ENCODE results near the gene MED25.

MED25 gene

DNA sequence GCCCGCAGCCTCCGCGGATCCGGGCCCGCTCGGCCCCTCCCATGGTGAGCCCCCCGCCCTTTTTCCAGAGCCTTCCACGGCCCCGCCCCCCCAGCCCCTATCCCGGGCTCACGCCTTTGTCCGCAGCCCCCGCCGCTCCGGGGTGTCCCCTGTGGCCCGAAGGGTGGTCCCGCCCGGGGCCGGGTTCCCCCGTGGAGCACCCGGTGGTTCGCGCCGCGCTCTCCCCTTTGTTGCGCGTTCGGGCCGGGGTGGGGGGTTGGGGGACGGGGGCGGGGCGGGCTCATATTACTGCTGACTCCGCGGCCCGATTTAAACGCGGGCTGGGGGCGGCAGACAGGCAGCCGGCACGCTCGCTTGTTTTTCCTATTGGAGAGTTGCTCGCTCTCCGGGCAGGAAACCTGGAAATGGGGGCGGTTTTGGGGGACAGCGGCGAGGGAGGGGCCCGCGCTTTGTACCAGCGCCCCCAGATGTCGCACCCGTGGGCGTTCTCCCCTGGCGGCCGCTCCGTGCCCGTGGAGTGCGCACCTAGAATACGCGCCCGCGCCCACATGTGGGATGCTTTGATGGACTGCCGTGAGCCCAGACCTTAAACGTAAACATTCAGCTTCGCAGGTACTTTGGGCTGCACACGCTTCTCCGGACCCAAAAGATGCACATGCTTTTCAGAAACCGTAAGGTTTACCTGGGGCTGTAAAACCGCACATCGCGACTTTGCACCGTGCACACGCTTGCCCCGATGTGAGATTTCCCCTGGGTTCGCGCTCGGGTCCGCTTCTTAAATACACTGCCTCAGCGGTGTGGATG, 33.6 kb downstream of the MED25 start:
- Histone ChIP-seq H3K4me3 (IDR thresholded peaks at IDR 0.05; ENCODE audit: insufficient read depth, low read depth, low read length) (no peak overlapping the region), H3K79me2 (ENCODE audit: insufficient read depth, low read depth) (peaks cover 35% of the 10 kb centered on the region)

GRCh38 chr19:49852631-49853126, 34.6 kb downstream of the MED25 start:
- H4K20me1 ChIP-seq (ENCODE audit: insufficient read depth), result no peaks in the 10 kb centered on the region
- peaks cover 35% of the 10 kb centered on the region for H3K79me2 ChIP-seq (ENCODE audit: insufficient read depth, low read depth)
- peak overlapping the region; percentile 44; the same call in 1 of the 2 replicates for H3K4me2 ChIP-seq
- no peak overlapping the region for H3K27ac ChIP-seq
- no peaks in the 10 kb centered on the region for H3K36me3 ChIP-seq (ENCODE audit: insufficient read depth)
- no peak overlapping the region for H2AFZ ChIP-seq (ENCODE audit: low read depth)
- H3K4me3 ChIP-seq (IDR thresholded peaks at IDR 0.05; ENCODE audit: insufficient read depth, low read depth, low read length), result no peak overlapping the region
- H3K4me1 ChIP-seq (ENCODE audit: low read depth, poor library complexity, severe bottlenecking), result peaks cover 37% of the 10 kb centered on the region
- no peaks in the 10 kb centered on the region for H3K27me3 ChIP-seq (ENCODE audit: insufficient read depth, low read depth)
- no peak overlapping the region for H3K9ac ChIP-seq
- no peak for TF ChIP-seq CTCF (conservative IDR thresholded peaks at IDR 0.05; ENCODE audit: low read depth, low read length)

More for the DNA sequence above, 33.6 kb downstream of the MED25 start:
- Histone ChIP-seq H3K36me3 (ENCODE audit: insufficient read depth) (no peaks in the 10 kb centered on the region), H3K27ac (no peak overlapping the region), H4K20me1 (ENCODE audit: insufficient read depth) (no peaks in the 10 kb centered on the region), H3K27me3 (ENCODE audit: insufficient read depth, low read depth) (no peaks in the 10 kb centered on the region), H3K9ac (peak overlapping the region; percentile 94; the same call in 1 of the 2 replicates), H2AFZ (ENCODE audit: low read depth) (no peak overlapping the region), H3K4me2 (peak overlapping the region; percentile 44; the same call in 1 of the 2 replicates), H3K4me1 (ENCODE audit: low read depth, poor library complexity, severe bottlenecking) (peaks cover 45% of the 10 kb centered on the region)
- no peak for TF ChIP-seq CTCF (conservative IDR thresholded peaks at IDR 0.05; ENCODE audit: low read depth, low read length)

DNA sequence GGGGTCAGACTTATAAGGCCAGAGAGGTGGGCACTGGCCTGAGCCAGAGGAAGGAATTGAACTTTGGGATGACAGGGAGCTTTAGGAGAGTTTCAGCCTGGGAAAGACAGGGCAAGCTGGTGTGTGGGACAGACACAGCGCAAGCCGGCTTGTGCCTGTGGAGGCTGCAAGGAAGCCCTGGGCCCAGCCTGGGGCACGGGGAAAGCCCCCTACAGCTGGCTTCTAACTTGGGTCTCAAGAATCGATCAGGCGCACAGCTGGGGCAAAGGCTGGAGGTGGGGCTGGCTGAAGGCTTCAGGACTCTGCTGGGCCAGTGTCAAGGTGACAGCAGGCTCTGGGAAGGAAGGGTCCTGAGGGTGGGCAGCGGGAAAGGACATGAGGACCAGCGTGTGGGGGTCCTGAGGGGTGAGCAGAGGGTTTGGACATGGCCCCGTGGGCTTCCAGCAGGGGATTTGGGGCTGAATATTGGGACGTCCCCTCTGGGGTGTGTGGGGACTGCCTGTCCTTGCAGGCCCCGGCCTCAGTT, 35.8 kb downstream of the MED25 start:
- H3K36me3 ChIP-seq (ENCODE audit: insufficient read depth), result no peaks in the 10 kb centered on the region
- no peak for TF ChIP-seq CTCF (conservative IDR thresholded peaks at IDR 0.05; ENCODE audit: low read depth, low read length)
- no peak overlapping the region for H3K27ac ChIP-seq
- no peak overlapping the region for H3K9ac ChIP-seq
- H3K79me2 ChIP-seq (ENCODE audit: insufficient read depth, low read depth), result peaks cover 35% of the 10 kb centered on the region
- H3K4me1 ChIP-seq (ENCODE audit: low read depth, poor library complexity, severe bottlenecking), result peaks cover 25% of the 10 kb centered on the region
- H2AFZ ChIP-seq (ENCODE audit: low read depth), result no peak overlapping the region
- H3K4me2 ChIP-seq, result no peak overlapping the region
- H4K20me1 ChIP-seq (ENCODE audit: insufficient read depth), result no peaks in the 10 kb centered on the region
- H3K27me3 ChIP-seq (ENCODE audit: insufficient read depth, low read depth), result no peaks in the 10 kb centered on the region
- no peak overlapping the region for H3K4me3 ChIP-seq (IDR thresholded peaks at IDR 0.05; ENCODE audit: insufficient read depth, low read depth, low read length)

- Histone ChIP-seq H3K79me2 (ENCODE audit: insufficient read depth, low read depth) (peaks cover 35% of the 10 kb centered on the region), H3K4me1 (ENCODE audit: low read depth, poor library complexity, severe bottlenecking) (peaks cover 18% of the 10 kb centered on the region), H3K27ac (no peak overlapping the region), H3K4me2 (no peak overlapping the region), H3K4me3 (IDR thresholded peaks at IDR 0.05; ENCODE audit: insufficient read depth, low read depth, low read length) (no peak overlapping the region), H4K20me1 (ENCODE audit: insufficient read depth) (no peaks in the 10 kb centered on the region), H3K27me3 (ENCODE audit: insufficient read depth, low read depth) (no peaks in the 10 kb centered on the region), H2AFZ (ENCODE audit: low read depth) (no peak overlapping the region), H3K36me3 (ENCODE audit: insufficient read depth) (no peaks in the 10 kb centered on the region), H3K9ac (no peak overlapping the region)
- TF ChIP-seq CTCF (conservative IDR thresholded peaks at IDR 0.05; ENCODE audit: low read depth, low read length), result no peak
These were observed 36.5 kb downstream of the MED25 start for GRCh38 chr19:49854378-49855263.
